B cell (primary cell): ENCODE data around the gene NUP98.

Experiments used
- EZH2 ChIP-seq: IDR thresholded peaks from 2 replicates; pipeline ENCODE4 v1.6.1; 2012; ENCODE audit warnings: borderline replicate concordance, low read depth, mild to moderate bottlenecking, moderate library complexity, low read length; ENCODE audit not compliant: insufficient read depth, poor library complexity, severe bottlenecking
- TF ChIP-seq, protein P1 (sequence below): fragments of 200-600 bp; IDR thresholded peaks from one replicate; pipeline ENCODE4 v1.8.0; 2022; ENCODE audit warnings: antibody characterized with exemption, mild to moderate bottlenecking

DNA sequence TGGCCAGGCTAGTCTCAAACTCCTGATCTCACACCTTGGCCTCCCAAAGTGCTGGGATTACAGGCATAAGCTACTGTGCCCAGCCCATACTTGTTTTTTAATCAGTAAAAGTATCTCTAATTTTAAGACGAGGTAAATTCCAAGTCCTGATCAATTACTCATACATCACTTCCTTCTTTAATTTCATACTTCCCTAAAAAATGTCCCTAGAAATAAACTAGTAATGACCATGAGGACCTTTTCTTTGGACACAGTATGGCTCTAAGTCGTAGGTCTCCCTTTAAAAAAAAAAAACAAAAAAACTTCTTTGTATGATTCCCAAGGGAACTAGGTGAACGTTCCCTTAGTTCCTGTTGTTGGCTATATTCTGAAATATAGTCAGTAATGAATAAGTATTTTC, 29.8 kb downstream of the NUP98 start:
- TF ChIP-seq, protein P1, sequence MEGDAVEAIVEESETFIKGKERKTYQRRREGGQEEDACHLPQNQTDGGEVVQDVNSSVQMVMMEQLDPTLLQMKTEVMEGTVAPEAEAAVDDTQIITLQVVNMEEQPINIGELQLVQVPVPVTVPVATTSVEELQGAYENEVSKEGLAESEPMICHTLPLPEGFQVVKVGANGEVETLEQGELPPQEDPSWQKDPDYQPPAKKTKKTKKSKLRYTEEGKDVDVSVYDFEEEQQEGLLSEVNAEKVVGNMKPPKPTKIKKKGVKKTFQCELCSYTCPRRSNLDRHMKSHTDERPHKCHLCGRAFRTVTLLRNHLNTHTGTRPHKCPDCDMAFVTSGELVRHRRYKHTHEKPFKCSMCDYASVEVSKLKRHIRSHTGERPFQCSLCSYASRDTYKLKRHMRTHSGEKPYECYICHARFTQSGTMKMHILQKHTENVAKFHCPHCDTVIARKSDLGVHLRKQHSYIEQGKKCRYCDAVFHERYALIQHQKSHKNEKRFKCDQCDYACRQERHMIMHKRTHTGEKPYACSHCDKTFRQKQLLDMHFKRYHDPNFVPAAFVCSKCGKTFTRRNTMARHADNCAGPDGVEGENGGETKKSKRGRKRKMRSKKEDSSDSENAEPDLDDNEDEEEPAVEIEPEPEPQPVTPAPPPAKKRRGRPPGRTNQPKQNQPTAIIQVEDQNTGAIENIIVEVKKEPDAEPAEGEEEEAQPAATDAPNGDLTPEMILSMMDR = no peak
- TF ChIP-seq EZH2 = no peak
